ENCODE measurements around the gene CTU2. TPM values are rescaled to one million over a fixed set of nuclear protein-coding genes. Genes with fewer than 3 reads are reported as not detected.
A peak's percentile ranks its signal among the peaks of the same experiment; 100 is the strongest.

The CTU2 gene
- total and polyA plus RNA-seq, 10 of the 15 experiments (the other 5 are each of a cell fraction or from before 2014, with no cell fraction given): 0.32 to 44.5 (median 18.2) TPM

DNA sequence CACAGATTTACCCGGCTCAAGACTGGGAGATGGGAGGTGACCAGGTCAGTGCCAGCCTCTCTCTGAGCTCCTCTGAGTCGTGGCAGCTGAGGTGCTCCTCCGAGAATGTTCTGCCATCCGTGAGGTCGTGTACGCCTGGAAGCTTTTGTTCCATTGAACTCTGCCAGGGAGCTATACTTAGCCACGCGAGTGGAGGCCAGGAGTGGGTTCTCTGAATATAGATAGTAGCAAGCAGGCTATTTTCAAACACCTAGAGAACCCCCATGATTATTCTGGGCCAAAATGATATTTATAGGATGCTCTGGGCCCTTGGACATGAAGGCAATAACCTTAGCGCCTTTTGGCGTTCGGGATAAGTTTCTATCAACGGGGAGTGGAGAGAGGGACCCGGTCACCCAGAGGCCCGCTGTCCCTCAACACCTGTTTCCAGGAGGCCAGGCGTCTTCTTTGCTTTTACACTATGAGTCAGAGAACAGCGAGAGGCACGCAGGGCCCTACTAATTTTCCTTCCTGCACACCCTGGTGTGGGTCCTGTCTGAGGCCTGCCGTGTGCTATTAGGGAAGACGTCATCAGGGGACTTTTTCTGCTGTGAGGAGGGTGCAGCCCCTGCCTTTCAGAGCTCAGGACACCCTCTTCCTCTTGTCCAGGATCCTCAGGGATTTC, 32.5 kb upstream of the CTU2 start (continued):
- TF ChIP-seq RUNX3 (IDR thresholded peaks at IDR 0.05; ENCODE audit: low read length) (peak; percentile 24; the same call in 1 of the 2 replicates), TCF3 (IDR thresholded peaks at IDR 0.05; ENCODE audit: borderline replicate concordance, insufficient read depth, low read depth, low read length) (peak; percentile 54; the same call in 1 of the 2 replicates), RAD51 (IDR thresholded peaks at IDR 0.05) (no peak), BCL11A (IDR thresholded peaks at IDR 0.05; ENCODE audit: low read depth, low read length) (0 out of 2 replicates have a peak, but pooled peaks have one; percentile 6), CREM (IDR thresholded peaks at IDR 0.05; ENCODE audit: low read depth) (peak; percentile 65; the same call in 1 of the 2 replicates), TCF12 (IDR thresholded peaks at IDR 0.05; ENCODE audit: low read depth, low read length) (peak; percentile 60), EED (IDR thresholded peaks at IDR 0.05; ENCODE audit: low read depth) (peak; percentile 62; the same call in 1 of the 2 replicates), MTA2 (IDR thresholded peaks at IDR 0.05; ENCODE audit: low read depth) (no peak), JUNB (IDR thresholded peaks at IDR 0.05) (peak; percentile 70), WRNIP1 (IDR thresholded peaks at IDR 0.05; ENCODE audit: borderline replicate concordance, low read depth, low read length) (no peak)
- TF ChIP-seq, protein P1, sequence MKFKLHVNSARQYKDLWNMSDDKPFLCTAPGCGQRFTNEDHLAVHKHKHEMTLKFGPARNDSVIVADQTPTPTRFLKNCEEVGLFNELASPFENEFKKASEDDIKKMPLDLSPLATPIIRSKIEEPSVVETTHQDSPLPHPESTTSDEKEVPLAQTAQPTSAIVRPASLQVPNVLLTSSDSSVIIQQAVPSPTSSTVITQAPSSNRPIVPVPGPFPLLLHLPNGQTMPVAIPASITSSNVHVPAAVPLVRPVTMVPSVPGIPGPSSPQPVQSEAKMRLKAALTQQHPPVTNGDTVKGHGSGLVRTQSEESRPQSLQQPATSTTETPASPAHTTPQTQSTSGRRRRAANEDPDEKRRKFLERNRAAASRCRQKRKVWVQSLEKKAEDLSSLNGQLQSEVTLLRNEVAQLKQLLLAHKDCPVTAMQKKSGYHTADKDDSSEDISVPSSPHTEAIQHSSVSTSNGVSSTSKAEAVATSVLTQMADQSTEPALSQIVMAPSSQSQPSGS (IDR thresholded peaks at IDR 0.05; ENCODE audit: low read length): peak; percentile 58; the same call in 1 of the 2 replicates
- TF ChIP-seq, protein P2, sequence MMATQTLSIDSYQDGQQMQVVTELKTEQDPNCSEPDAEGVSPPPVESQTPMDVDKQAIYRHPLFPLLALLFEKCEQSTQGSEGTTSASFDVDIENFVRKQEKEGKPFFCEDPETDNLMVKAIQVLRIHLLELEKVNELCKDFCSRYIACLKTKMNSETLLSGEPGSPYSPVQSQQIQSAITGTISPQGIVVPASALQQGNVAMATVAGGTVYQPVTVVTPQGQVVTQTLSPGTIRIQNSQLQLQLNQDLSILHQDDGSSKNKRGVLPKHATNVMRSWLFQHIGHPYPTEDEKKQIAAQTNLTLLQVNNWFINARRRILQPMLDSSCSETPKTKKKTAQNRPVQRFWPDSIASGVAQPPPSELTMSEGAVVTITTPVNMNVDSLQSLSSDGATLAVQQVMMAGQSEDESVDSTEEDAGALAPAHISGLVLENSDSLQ (IDR thresholded peaks at IDR 0.05): peak; percentile 7; the same call in 1 of the 2 replicates

All from GM12878 (cell line).